ENCODE measurements around the gene FANCE. TPM values are rescaled to one million over a fixed set of nuclear protein-coding genes. Genes with fewer than 3 reads are reported as not detected.

FANCE gene
- total and polyA plus RNA-seq, 9 of the 15 experiments (the other 6 are each of a cell fraction or from before 2014, with no cell fraction given), result 5.7 to 30.2 (median 17.0) TPM

GRCh38 chr6:35439308-35439707, 12.8 kb upstream of the FANCE start:
- 0% methylated on average over 3 of the region's 3 CpGs for WGBS (ENCODE audit: insufficient coverage, low coverage, missing lambda C conversion rate)
- Histone ChIP-seq H2AFZ (ENCODE audit: low read depth, low read length) (peak overlapping the region; percentile 80), H3K9ac (ENCODE audit: insufficient read depth in 1 of 2, low read depth in 2 of 2, low read length in 2 of 2) (no peak overlapping the region), H3K27ac (ENCODE audit: extremely low read depth, low read depth, low read length) (no peak overlapping the region), H3K9me1 (ENCODE audit: control insufficient read depth, insufficient read depth, low read length) (no peaks in the 10 kb centered on the region), H3K4me3 (no peak overlapping the region), H3K4me1 (replicated peaks in 1 of 2; ENCODE audit: control insufficient read depth in 2 of 2, insufficient read depth in 2 of 2, low read length in 2 of 2) (peaks cover 5 to 17% of the 10 kb centered on the region in 2 experiments; a peak in 4 of 5 replicates), H3K4me2 (ENCODE audit: insufficient read depth, low read length) (no peak overlapping the region), H3K9me3 (replicated peaks; ENCODE audit: control insufficient read depth, insufficient read depth, low read depth, low read length) (no peaks in the 10 kb centered on the region), H4K20me1 (replicated peaks; ENCODE audit: control insufficient read depth, insufficient read depth, low read length) (no peaks in the 10 kb centered on the region), H3K36me3 (ENCODE audit: control insufficient read depth, insufficient read depth, low read length) (no peaks in the 10 kb centered on the region), H3K79me2 (ENCODE audit: control insufficient read depth, insufficient read depth, low read length) (no peaks in the 10 kb centered on the region), H3K27me3 (ENCODE audit: control insufficient read depth in 2 of 2, insufficient read depth in 2 of 2, low read length in 2 of 2) (peaks cover 0 to 5% of the 10 kb centered on the region in 2 experiments; a peak in 1 of 5 replicates)
- ATAC-seq (peak; percentile 90), FAIRE-seq (peak; percentile 77), DNase-seq (ENCODE audit: extremely low read depth in 1 of 4, low spot score in 3 of 4) (peak; percentile 65 to 74 (median 70))
- ChIA-PET POLR2A (no interaction called here), CTCF (ENCODE audit: low intra/inter-chr PET ratio) (no interaction called here)
- in situ Hi-C loops (cut with MboI), result no loop called here
- no TSS peak for BruUV-seq (replicated peaks)
- intact Hi-C loops (cut with micrococcal nuclease), result no loop called here
- TF ChIP-seq ZNF644 (tag; IDR thresholded peaks at IDR 0.05; ENCODE audit: low read depth) (no peak), MYC (IDR thresholded peaks at IDR 0.05; ENCODE audit: low read depth, low read length) (peak; percentile 27; the same call in 1 of the 2 replicates), MYC (CRISPR knock-in tag; IDR thresholded peaks at IDR 0.05; ENCODE audit: borderline replicate concordance, low read depth) (no peak), MAFG (tag; conservative IDR thresholded peaks at IDR 0.05) (no peak), RBM14 (IDR thresholded peaks at IDR 0.05; ENCODE audit: borderline replicate concordance, insufficient read depth, low read depth, low read length) (no peak), ZNF217 (CRISPR knock-in tag; IDR thresholded peaks at IDR 0.05) (no peak), GTF3C2 (IDR thresholded peaks at IDR 0.05; ENCODE audit: borderline replicate concordance, extremely low read depth, insufficient read length) (no peak), AFF1 (IDR thresholded peaks at IDR 0.05; ENCODE audit: low read depth in 1 of 2, partially characterized antibody in 2 of 2) (no peak), ZC3H4 (CRISPR knock-in tag; IDR thresholded peaks at IDR 0.05; ENCODE audit: borderline replicate concordance) (no peak), NFIC (IDR thresholded peaks at IDR 0.05) (no peak), USF2 (CRISPR knock-in tag; IDR thresholded peaks at IDR 0.05) (peak; percentile 65), KAT8 (IDR thresholded peaks at IDR 0.05; ENCODE audit: low read depth) (no peak)
